GM19452 (cell line): ENCODE data around the gene IL18.
"Not testable (repeated sequence)": the region's sequence is repeated elsewhere in the genome, so short reads cannot be mapped to it uniquely, and the experiment has no call there.

Experiments used
- ATAC-seq: cut with Tn5 transposase; IDR thresholded peaks from one replicate; pipeline ENCODE4 v1.9.1; 2021; ENCODE audit not compliant: unreplicated experiment

The IL18 gene

DNA sequence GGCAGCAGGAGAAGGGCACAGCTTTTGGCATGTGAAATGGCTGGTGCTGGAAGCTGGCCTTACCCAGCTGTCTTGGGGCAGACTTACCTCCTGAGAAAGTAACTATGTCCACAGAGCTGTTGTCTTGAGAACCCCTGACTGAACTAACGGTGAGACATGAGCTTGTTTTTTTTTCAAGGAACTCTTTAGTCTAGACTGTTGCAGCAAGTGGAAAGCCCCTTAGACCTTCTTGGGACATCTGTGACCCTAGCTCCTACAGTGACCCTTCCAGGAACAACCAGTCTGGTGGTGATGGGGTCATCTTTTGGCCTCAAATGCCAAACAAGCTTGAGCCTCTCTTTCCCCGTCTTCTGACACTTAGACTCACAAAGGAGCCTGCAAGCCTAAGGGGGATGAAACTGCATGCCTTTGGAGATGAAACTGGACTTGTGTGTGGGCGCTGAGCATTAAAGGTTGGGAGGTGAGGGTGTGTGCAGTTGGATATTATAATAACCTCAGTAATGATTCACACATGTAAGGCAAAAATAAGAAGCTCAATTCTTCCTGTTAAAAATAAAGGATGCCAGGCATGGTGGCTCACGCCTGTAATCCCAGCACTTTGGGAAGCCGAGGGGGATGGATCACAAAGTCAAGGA, 41.8 kb downstream of the IL18 start:
- ATAC-seq = no peak

- no peak for ATAC-seq
These were observed 45.7 kb downstream of the IL18 start for GRCh38 chr11:112118176-112118575.

- ATAC-seq = no peak
These were observed 48.5 kb downstream of the IL18 start for GRCh38 chr11:112115386-112115785.

DNA sequence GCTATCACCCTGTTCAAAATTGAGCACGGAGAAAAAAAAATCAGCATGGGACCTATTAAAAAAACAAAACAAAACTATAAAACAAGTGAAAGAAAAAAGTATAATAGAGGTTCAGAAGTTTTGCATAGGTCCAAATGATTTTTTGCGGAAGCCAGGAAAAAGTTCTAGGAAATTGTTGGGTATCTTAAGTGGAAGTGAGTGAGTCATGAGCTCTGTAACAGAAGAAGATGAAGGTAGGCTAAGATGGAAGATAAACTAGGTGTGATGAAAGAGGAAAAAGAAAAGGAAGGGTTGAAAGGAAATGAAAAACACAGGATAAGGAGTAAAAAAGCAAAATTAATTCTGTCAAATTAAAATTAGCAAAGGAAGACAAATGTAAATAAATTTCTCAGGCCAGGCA, 49.4 kb downstream of the IL18 start:
- ATAC-seq = no peak

DNA sequence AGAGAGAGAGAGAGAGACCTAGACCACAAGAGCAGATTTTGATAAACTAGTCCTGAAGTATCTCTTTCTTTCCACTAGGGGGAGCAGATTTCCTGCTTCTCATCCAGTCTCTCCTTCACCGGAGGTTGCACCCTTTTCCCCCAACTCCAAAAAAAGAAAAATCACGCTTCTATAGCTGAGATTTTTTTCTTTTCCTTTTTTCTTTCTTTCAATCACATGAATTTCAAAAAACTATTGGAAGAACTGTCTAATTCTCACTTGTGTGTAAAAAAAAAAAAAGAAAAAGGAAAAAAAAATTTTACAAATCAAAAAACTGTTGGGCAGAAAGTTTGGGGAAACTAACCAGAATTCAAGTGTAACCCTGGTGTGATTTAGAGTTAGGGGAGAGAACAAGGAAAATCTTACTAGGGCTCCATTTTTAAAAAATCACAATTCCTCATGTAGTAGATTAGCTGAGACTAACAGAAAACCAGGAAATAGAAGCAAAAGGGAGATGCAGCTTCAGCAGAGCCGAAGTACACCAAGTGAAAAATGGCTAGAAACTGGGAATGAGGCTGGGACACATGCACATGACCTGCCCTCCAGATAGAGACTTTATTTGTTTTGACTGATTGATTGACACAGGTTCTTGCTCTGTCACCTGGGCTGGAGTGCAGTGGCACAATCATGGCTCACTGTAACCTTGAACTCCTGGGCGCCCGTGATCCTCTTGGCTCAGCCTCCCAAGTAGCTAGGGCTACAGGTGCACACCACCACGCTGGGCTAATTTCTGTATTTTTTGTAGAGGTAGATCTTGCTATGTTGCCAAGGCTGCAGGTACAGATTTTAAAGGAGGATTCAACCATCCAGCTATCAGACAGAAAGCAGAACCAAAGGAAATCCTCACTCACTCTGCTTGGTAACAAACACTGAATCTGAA, 50.1 kb downstream of the IL18 start:
- no peak for ATAC-seq

GRCh38 chr11:112106070-112106469, 57.8 kb downstream of the IL18 start:
- no peak for ATAC-seq

DNA sequence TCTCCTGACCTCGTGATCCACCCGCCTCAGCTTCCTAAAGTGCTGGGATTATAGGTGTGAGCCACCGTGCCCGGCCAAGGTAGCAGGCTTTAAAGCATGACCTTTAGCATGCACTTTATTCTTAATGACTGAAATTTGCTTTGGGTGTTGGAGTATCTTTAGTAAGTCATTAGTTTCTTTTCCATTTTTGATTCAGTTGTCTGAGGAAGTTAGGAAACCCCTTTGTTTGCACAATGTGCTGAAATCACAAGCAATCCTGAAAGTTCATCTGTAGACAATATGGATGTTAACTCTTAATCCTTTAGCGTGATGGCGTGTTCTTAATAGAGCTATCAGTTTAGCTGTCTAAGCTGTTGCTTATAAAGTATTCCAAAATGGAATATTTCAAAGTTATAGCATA, 60.4 kb downstream of the IL18 start:
- no peak for ATAC-seq

DNA sequence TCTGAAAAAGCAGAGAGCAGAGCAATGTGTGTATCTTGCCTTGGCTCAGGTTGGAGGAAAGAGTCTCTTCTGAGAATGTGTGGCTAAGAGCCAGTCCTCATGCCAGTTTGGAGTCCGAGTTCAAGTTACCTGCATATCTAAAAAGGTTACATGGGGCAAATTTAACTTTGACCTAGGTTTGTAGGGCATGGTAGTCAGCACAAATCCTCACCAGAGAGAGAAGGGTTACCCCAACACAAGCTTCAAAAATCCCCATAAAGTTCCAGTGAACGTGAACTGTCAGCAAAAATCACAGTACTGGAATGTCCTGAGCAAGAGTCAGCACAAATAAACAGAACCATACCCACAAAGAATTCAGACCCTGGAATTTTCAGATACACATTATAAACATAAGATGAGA, 63.4 kb downstream of the IL18 start:
- no peak for ATAC-seq

- no peak for ATAC-seq
These were observed 66.0 kb downstream of the IL18 start for GRCh38 chr11:112097734-112098528.

DNA sequence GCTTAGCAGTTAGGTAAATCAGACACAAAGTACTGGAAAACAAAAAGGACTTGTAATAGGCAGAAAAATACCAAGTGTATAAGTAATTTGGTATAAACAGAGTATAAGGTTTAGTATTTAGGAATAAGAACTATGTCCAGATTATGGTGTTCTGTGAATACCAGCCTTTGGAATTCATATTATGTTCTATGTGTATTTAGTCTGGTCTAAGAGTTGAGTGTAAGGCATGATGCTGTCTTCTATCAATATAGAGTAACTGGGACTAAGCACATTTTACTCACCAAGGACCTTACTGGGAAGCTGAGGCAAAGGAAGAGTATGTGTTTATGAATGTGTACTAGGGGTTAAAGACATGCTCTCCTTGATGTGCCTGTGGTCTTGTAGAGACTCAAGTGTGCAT, 67.7 kb downstream of the IL18 start:
- no peak for ATAC-seq

GRCh38 chr11:112095302-112095701, 68.6 kb downstream of the IL18 start:
- not testable (repeated sequence) for ATAC-seq
